HG03442 (cell line): ENCODE measurements around the gene FLAD1.
"Not testable (repeated sequence)": the region's sequence is repeated elsewhere in the genome, so short reads cannot be mapped to it uniquely, and the experiment has no call there.

Experiments
- ATAC-seq: cut with Tn5 transposase; IDR thresholded peaks from one replicate; pipeline ENCODE4 v1.9.1; 2021; ENCODE audit warnings: mild to moderate bottlenecking, moderate library complexity; ENCODE audit not compliant: unreplicated experiment

Gene FLAD1

GRCh38 chr1:154967331-154967950 lies 15.7 kb upstream of the FLAD1 start:
- no peak for ATAC-seq

GRCh38 chr1:154968731-154969130 lies 14.4 kb upstream of the FLAD1 start:
- no peak for ATAC-seq

GRCh38 chr1:154969246-154969645 lies 13.9 kb upstream of the FLAD1 start:
- no peak for ATAC-seq

- no peak for ATAC-seq
Observed at GRCh38 chr1:154969860-154970452, 13.2 kb upstream of the FLAD1 start.

GRCh38 chr1:154970631-154971340 lies 12.4 kb upstream of the FLAD1 start, which contains the start of gene SHC1:
Gene SHC1 (minus strand): TSS chr1:154970747. CDS start chr1:154970526, 221 bp downstream.
- no peak for ATAC-seq

GRCh38 chr1:154971341-154971998 lies 11.7 kb upstream of the FLAD1 start:
- ATAC-seq, result no peak

GRCh38 chr1:154972213-154972516 lies 11.0 kb upstream of the FLAD1 start:
- no peak for ATAC-seq

- no peak for ATAC-seq
Observed at GRCh38 chr1:154972517-154973343, 10.4 kb upstream of the FLAD1 start.

GRCh38 chr1:154973344-154974101 lies 9.6 kb upstream of the FLAD1 start:
- ATAC-seq, result no peak

GRCh38 chr1:154974102-154974807 lies 8.9 kb upstream of the FLAD1 start, which contains the start of gene CKS1B:
Gene CKS1B (plus strand): TSS chr1:154974681. CDS start chr1:154974746, 65 bp downstream.
- peak; percentile 71 for ATAC-seq

- peak; percentile 32 for ATAC-seq
Observed at GRCh38 chr1:154974808-154975408, 8.2 kb upstream of the FLAD1 start.

- no peak for ATAC-seq
Observed at GRCh38 chr1:154975409-154976059, 7.6 kb upstream of the FLAD1 start.

GRCh38 chr1:154977762-154978161 lies 5.4 kb upstream of the FLAD1 start:
- not testable (repeated sequence) for ATAC-seq

GRCh38 chr1:154978360-154978759 lies 4.8 kb upstream of the FLAD1 start:
- no peak for ATAC-seq

- no peak for ATAC-seq
Observed at GRCh38 chr1:154982341-154982740, 803 bp upstream of the FLAD1 start.

GRCh38 chr1:154983776-154984466 lies 777 bp downstream of the FLAD1 start:
- no peak for ATAC-seq

- ATAC-seq, result not testable (repeated sequence)
Observed at GRCh38 chr1:154986736-154987135, 3.6 kb downstream of the FLAD1 start.

GRCh38 chr1:154987326-154987725 lies 4.2 kb downstream of the FLAD1 start:
- no peak for ATAC-seq
